NB4 (cell line): ENCODE data around the gene C4BPB.

Experiments
- TF ChIP-seq, protein P1 (sequence below): IDR thresholded peaks from one replicate; pipeline ENCODE4 v1.5.1; 2012; ENCODE audit warnings: low read depth, low read length
- TF ChIP-seq, protein P2 (sequence below): IDR thresholded peaks from 2 replicates; pipeline ENCODE4 v1.6.1; 2011; ENCODE audit warnings: low read depth, low read length

DNA sequence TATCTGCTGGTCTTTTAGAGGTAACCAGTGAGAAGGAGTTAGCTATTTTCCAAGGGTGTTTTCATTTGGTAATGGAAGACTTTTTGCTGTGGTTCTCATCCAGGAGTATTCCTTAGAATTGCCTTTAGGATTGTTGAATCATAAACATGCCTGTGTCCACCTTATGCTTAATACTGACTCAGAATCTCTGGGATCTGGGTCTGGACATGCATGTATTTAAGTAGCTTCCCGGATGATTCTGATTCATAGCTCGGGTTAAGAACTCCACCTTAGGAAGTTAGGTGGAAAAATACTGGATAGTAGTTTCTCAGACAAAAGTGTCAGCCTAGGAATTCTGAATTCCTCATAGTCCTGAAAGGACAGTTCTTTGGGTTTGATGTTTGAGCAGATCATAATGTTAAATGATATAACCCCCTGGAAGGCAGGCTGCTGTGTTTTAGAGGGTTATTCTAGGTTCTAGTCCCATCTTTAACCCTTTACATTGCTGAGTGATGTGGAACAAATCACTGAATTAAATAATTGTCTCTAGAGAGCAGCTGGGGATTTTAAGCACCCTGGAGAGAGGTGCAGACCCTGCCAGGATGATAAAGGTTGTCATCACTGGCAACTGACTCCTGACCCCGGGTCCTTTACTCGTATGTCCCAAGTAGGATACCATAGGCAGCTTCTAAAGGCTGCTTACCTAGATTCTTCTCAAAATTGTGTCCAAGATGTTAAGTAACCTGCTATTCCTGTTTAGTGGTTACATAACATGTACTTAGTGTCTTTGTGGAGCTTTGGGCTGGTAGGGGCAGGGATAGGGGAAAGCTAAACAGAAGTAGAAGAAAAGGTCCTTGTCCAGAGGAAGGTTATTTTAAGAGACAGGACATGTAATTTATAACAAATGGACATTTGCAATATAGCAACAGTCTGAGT lies 14.5 kb upstream of the C4BPB start:
- TF ChIP-seq, protein P1, sequence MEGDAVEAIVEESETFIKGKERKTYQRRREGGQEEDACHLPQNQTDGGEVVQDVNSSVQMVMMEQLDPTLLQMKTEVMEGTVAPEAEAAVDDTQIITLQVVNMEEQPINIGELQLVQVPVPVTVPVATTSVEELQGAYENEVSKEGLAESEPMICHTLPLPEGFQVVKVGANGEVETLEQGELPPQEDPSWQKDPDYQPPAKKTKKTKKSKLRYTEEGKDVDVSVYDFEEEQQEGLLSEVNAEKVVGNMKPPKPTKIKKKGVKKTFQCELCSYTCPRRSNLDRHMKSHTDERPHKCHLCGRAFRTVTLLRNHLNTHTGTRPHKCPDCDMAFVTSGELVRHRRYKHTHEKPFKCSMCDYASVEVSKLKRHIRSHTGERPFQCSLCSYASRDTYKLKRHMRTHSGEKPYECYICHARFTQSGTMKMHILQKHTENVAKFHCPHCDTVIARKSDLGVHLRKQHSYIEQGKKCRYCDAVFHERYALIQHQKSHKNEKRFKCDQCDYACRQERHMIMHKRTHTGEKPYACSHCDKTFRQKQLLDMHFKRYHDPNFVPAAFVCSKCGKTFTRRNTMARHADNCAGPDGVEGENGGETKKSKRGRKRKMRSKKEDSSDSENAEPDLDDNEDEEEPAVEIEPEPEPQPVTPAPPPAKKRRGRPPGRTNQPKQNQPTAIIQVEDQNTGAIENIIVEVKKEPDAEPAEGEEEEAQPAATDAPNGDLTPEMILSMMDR: no peak
- TF ChIP-seq, protein P2, sequence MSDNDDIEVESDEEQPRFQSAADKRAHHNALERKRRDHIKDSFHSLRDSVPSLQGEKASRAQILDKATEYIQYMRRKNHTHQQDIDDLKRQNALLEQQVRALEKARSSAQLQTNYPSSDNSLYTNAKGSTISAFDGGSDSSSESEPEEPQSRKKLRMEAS: no peak
